ENCODE results near the gene REPS1. TPM values are rescaled to one million over a fixed set of nuclear protein-coding genes. Genes with fewer than 3 reads are reported as not detected.

Gene REPS1
- total and polyA plus RNA-seq, 2 donors from 2014 or later = 33.4 to 37.0 TPM

GRCh38 chr6:139030228-139030963 is 42.3 kb upstream of the REPS1 start:
- peaks cover 2 to 6% (median 5%) of the 10 kb centered on the region in 3 donors for H3K4me1 ChIP-seq (ENCODE audit: control insufficient read depth in 2 of 3, insufficient read depth in 2 of 3, low read depth in 1 of 3, low read length in 3 of 3)
- TF ChIP-seq, protein P1, sequence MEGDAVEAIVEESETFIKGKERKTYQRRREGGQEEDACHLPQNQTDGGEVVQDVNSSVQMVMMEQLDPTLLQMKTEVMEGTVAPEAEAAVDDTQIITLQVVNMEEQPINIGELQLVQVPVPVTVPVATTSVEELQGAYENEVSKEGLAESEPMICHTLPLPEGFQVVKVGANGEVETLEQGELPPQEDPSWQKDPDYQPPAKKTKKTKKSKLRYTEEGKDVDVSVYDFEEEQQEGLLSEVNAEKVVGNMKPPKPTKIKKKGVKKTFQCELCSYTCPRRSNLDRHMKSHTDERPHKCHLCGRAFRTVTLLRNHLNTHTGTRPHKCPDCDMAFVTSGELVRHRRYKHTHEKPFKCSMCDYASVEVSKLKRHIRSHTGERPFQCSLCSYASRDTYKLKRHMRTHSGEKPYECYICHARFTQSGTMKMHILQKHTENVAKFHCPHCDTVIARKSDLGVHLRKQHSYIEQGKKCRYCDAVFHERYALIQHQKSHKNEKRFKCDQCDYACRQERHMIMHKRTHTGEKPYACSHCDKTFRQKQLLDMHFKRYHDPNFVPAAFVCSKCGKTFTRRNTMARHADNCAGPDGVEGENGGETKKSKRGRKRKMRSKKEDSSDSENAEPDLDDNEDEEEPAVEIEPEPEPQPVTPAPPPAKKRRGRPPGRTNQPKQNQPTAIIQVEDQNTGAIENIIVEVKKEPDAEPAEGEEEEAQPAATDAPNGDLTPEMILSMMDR (IDR thresholded peaks at IDR 0.05; ENCODE audit: borderline replicate concordance, extremely low read depth, insufficient read depth) = no peak
- no peaks in the 10 kb centered on the region for H3K36me3 ChIP-seq (ENCODE audit: control insufficient read depth in 2 of 3, insufficient read depth in 3 of 3, low read length in 3 of 3)
- H3K4me3 ChIP-seq (ENCODE audit: low read length in 3 of 3) = peak overlapping the region in 2 of 3 donors; percentile 83 to 86
- no peak overlapping the region for H3K27ac ChIP-seq (ENCODE audit: low read depth in 2 of 2, low read length in 2 of 2)
- no peaks in the 10 kb centered on the region for H3K27me3 ChIP-seq (ENCODE audit: control insufficient read depth, insufficient read depth, low read length)
- DNase-seq (no peak), FAIRE-seq (no peak)
- no peaks in the 10 kb centered on the region for H3K9me3 ChIP-seq (ENCODE audit: control insufficient read depth in 2 of 3, insufficient read depth in 1 of 3, low read length in 3 of 3)
- no peak overlapping the region for H3K9ac ChIP-seq (ENCODE audit: low read length in 3 of 3)
- intact Hi-C loops (cut with DNase I) = no loop called here

- H3K4me3 ChIP-seq (ENCODE audit: low read length in 3 of 3) = peak overlapping the region; percentile 83 to 86 (median 84)
- TF ChIP-seq, protein P1 (IDR thresholded peaks at IDR 0.05; ENCODE audit: borderline replicate concordance, extremely low read depth, insufficient read depth) = no peak
- FAIRE-seq = no peak
Measured at GRCh38 chr6:139029470-139030227, 41.6 kb upstream of the REPS1 start.

DNA sequence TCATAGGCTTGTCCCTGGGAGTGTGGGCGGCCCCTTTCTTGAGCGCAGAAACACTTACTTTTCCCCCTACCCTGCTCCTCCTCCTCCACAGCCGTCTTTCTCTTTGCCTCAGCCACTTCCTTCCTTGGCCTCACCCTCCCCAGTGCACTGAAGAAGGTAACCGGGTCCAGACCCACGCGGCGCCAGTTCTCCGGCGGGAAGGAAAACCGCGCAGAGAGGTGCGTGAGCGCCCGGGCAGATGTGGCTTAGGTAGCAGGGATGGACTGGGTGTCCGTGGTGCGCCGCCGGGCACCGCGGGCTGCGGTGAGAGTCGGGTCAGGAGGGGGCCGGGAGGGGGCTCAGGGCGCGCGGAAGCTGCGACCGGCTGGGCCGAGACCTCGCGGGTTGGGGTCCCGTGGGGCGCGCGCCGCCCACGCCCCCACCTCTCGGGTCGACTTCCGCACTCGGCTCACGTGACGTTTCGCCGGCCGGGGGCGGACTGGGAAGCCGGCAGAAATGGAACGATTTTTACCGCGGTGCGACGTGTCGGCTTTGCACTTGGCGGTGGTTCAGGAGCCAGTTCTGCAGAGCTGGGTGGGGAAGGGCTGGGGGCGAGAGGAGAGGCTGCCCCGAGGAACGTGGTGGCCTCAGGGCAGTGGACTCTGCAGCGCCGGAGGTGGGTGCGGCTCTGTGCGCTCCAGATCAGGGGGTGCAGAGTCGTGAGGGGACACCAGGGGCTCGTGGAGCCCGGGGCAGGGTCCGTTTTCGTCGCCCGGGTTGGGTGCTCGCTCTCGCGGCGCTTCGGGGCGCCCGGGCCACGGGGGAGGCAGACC is 40.8 kb upstream of the REPS1 start, which contains the start of gene ABRACL:
TSS of gene ABRACL (plus strand) at position 88 of the 812 bp plus-strand sequence. CDS start 5,416 bp downstream, outside the sequence.
- Histone ChIP-seq H3K4me1 (ENCODE audit: control insufficient read depth in 2 of 3, insufficient read depth in 2 of 3, low read depth in 1 of 3, low read length in 3 of 3) (peaks cover 2 to 6% (median 5%) of the 10 kb centered on the region in 3 donors), H3K27me3 (ENCODE audit: control insufficient read depth, insufficient read depth, low read length) (no peaks in the 10 kb centered on the region), H3K36me3 (ENCODE audit: control insufficient read depth in 2 of 3, insufficient read depth in 3 of 3, low read length in 3 of 3) (no peaks in the 10 kb centered on the region), H3K9ac (ENCODE audit: low read length in 3 of 3) (peak within 1 kb of the TSS; percentile 48 to 72 (median 65)), H3K9me3 (ENCODE audit: control insufficient read depth in 2 of 3, insufficient read depth in 1 of 3, low read length in 3 of 3) (no peaks in the 10 kb centered on the region), H3K27ac (ENCODE audit: low read depth in 2 of 2, low read length in 2 of 2) (peak within 1 kb of the TSS; percentile 38 to 77), H3K4me3 (ENCODE audit: low read length in 3 of 3) (peak within 1 kb of the TSS; percentile 83 to 86 (median 84))
- FAIRE-seq (no peak), DNase-seq (peak; percentile 83 to 89 (median 86))
- TF ChIP-seq, protein P1 (IDR thresholded peaks at IDR 0.05; ENCODE audit: borderline replicate concordance, extremely low read depth, insufficient read depth) = no peak
- intact Hi-C loops (cut with DNase I) = no loop called here

More at GRCh38 chr6:139029470-139030227, 41.6 kb upstream of the REPS1 start:
- peak; percentile 74 to 89 (median 78) for DNase-seq
- Histone ChIP-seq H3K27me3 (ENCODE audit: control insufficient read depth, insufficient read depth, low read length) (no peaks in the 10 kb centered on the region), H3K36me3 (ENCODE audit: control insufficient read depth in 2 of 3, insufficient read depth in 3 of 3, low read length in 3 of 3) (no peaks in the 10 kb centered on the region), H3K27ac (ENCODE audit: low read depth in 2 of 2, low read length in 2 of 2) (peak overlapping the region; percentile 38 to 53), H3K9ac (ENCODE audit: low read length in 3 of 3) (peak overlapping the region in 2 of 3 donors; percentile 48 to 72), H3K9me3 (ENCODE audit: control insufficient read depth in 2 of 3, insufficient read depth in 1 of 3, low read length in 3 of 3) (no peaks in the 10 kb centered on the region), H3K4me1 (ENCODE audit: control insufficient read depth in 2 of 3, insufficient read depth in 2 of 3, low read depth in 1 of 3, low read length in 3 of 3) (peaks cover 2 to 6% (median 5%) of the 10 kb centered on the region in 3 donors)
- intact Hi-C loops (cut with DNase I) = no loop called here

Measured in kidney (tissue), 14 donors.